ENCODE data around the gene AGAP1.
"Not testable (repeated sequence)": the region's sequence is repeated elsewhere in the genome, so short reads cannot be mapped to it uniquely, and the experiment has no call there.

Gene AGAP1

GRCh38 chr2:236056141-236056540 is 562.3 kb downstream of the AGAP1 start:
- Mint-ChIP-seq H3K27ac (no peak overlapping the region), H3K36me3 (ENCODE audit: low read depth) (no peaks in the 10 kb centered on the region), H3K27me3 (peaks cover 16% of the 10 kb centered on the region), H3K9me3 (peaks cover 6% of the 10 kb centered on the region), H3K4me3 (no peak overlapping the region), H3K4me1 (no peaks in the 10 kb centered on the region)
- ATAC-seq (no peak), DNase-seq (no peak)

- no peak for DNase-seq
- Mint-ChIP-seq H3K4me3 (no peak overlapping the region), H3K9me3 (peaks cover 6% of the 10 kb centered on the region), H3K36me3 (ENCODE audit: low read depth) (no peaks in the 10 kb centered on the region), H3K27me3 (peaks cover 19% of the 10 kb centered on the region), H3K27ac (no peak overlapping the region), H3K4me1 (no peaks in the 10 kb centered on the region)
- ATAC-seq = no peak
These were observed 563.5 kb downstream of the AGAP1 start for GRCh38 chr2:236057375-236057774.

- Mint-ChIP-seq H3K27me3 (peaks cover 9% of the 10 kb centered on the region), H3K4me3 (no peak overlapping the region), H3K4me1 (no peaks in the 10 kb centered on the region), H3K9me3 (peaks cover 6% of the 10 kb centered on the region), H3K27ac (no peak overlapping the region), H3K36me3 (ENCODE audit: low read depth) (no peaks in the 10 kb centered on the region)
- ATAC-seq (no peak), DNase-seq (no peak)
These were observed 567.7 kb downstream of the AGAP1 start for GRCh38 chr2:236061497-236061896.

- ATAC-seq = no peak
- no peak overlapping the region for H3K4me3 Mint-ChIP-seq
- H3K27ac Mint-ChIP-seq = no peak overlapping the region
- H3K9me3 Mint-ChIP-seq = peaks cover 6% of the 10 kb centered on the region
- H3K4me1 Mint-ChIP-seq = no peaks in the 10 kb centered on the region
- H3K36me3 Mint-ChIP-seq (ENCODE audit: low read depth) = no peaks in the 10 kb centered on the region
- DNase-seq = no peak
- peaks cover 9% of the 10 kb centered on the region for H3K27me3 Mint-ChIP-seq
These were observed 568.1 kb downstream of the AGAP1 start for GRCh38 chr2:236061899-236062298.

- H3K27me3 Mint-ChIP-seq; H3K4me1 Mint-ChIP-seq; ATAC-seq; H3K9me3 Mint-ChIP-seq; DNase-seq; H3K27ac Mint-ChIP-seq; H3K4me3 Mint-ChIP-seq; H3K36me3 Mint-ChIP-seq (ENCODE audit: low read depth): not testable (repeated sequence)
These were observed 569.0 kb downstream of the AGAP1 start for GRCh38 chr2:236062806-236063205.

- no peaks in the 10 kb centered on the region for H3K4me1 Mint-ChIP-seq
- H3K36me3 Mint-ChIP-seq (ENCODE audit: low read depth) = no peaks in the 10 kb centered on the region
- DNase-seq (no peak), ATAC-seq (no peak)
- H3K27me3 Mint-ChIP-seq = peaks cover 6% of the 10 kb centered on the region
- no peak overlapping the region for H3K4me3 Mint-ChIP-seq
- no peaks in the 10 kb centered on the region for H3K9me3 Mint-ChIP-seq
- no peak overlapping the region for H3K27ac Mint-ChIP-seq
These were observed 570.2 kb downstream of the AGAP1 start for GRCh38 chr2:236063994-236064393.

GRCh38 chr2:236065314-236066160 is 571.7 kb downstream of the AGAP1 start:
- Mint-ChIP-seq H3K4me3 (no peak overlapping the region), H3K9me3 (no peaks in the 10 kb centered on the region), H3K4me1 (no peaks in the 10 kb centered on the region), H3K27ac (no peak overlapping the region), H3K27me3 (peaks cover 6% of the 10 kb centered on the region), H3K36me3 (ENCODE audit: low read depth) (no peaks in the 10 kb centered on the region)
- DNase-seq (no peak), ATAC-seq (no peak)

- Mint-ChIP-seq H3K36me3 (ENCODE audit: low read depth) (no peaks in the 10 kb centered on the region), H3K27me3 (no peaks in the 10 kb centered on the region), H3K9me3 (no peaks in the 10 kb centered on the region), H3K4me1 (no peaks in the 10 kb centered on the region), H3K4me3 (no peak overlapping the region), H3K27ac (no peak overlapping the region)
- no peak for DNase-seq
- no peak for ATAC-seq
These were observed 576.4 kb downstream of the AGAP1 start for GRCh38 chr2:236070236-236070635.

GRCh38 chr2:236073246-236073645 is 579.4 kb downstream of the AGAP1 start:
- ATAC-seq = no peak
- no peak overlapping the region for H3K27ac Mint-ChIP-seq
- no peaks in the 10 kb centered on the region for H3K4me1 Mint-ChIP-seq
- no peak for DNase-seq
- H3K27me3 Mint-ChIP-seq = no peaks in the 10 kb centered on the region
- no peak overlapping the region for H3K4me3 Mint-ChIP-seq
- H3K36me3 Mint-ChIP-seq (ENCODE audit: low read depth) = no peaks in the 10 kb centered on the region
- H3K9me3 Mint-ChIP-seq = no peaks in the 10 kb centered on the region

GRCh38 chr2:236073867-236074655 is 580.2 kb downstream of the AGAP1 start:
- DNase-seq = no peak
- Mint-ChIP-seq H3K4me3 (no peak overlapping the region), H3K4me1 (no peaks in the 10 kb centered on the region), H3K27me3 (no peaks in the 10 kb centered on the region), H3K27ac (no peak overlapping the region), H3K9me3 (no peaks in the 10 kb centered on the region), H3K36me3 (ENCODE audit: low read depth) (no peaks in the 10 kb centered on the region)
- no peak for ATAC-seq

GRCh38 chr2:236075802-236076201 is 582.0 kb downstream of the AGAP1 start:
- no peaks in the 10 kb centered on the region for H3K9me3 Mint-ChIP-seq
- no peaks in the 10 kb centered on the region for H3K36me3 Mint-ChIP-seq (ENCODE audit: low read depth)
- no peak overlapping the region for H3K27ac Mint-ChIP-seq
- DNase-seq = no peak
- H3K4me3 Mint-ChIP-seq = no peak overlapping the region
- ATAC-seq = no peak
- no peaks in the 10 kb centered on the region for H3K4me1 Mint-ChIP-seq
- no peaks in the 10 kb centered on the region for H3K27me3 Mint-ChIP-seq

- Mint-ChIP-seq H3K9me3 (no peaks in the 10 kb centered on the region), H3K27ac (no peak overlapping the region), H3K36me3 (ENCODE audit: low read depth) (no peaks in the 10 kb centered on the region), H3K27me3 (no peaks in the 10 kb centered on the region), H3K4me1 (no peaks in the 10 kb centered on the region), H3K4me3 (no peak overlapping the region)
- DNase-seq (no peak), ATAC-seq (no peak)
These were observed 584.7 kb downstream of the AGAP1 start for GRCh38 chr2:236078297-236079255.

- no peaks in the 10 kb centered on the region for H3K9me3 Mint-ChIP-seq
- no peaks in the 10 kb centered on the region for H3K27me3 Mint-ChIP-seq
- DNase-seq (no peak), ATAC-seq (no peak)
- H3K36me3 Mint-ChIP-seq (ENCODE audit: low read depth) = no peaks in the 10 kb centered on the region
- no peaks in the 10 kb centered on the region for H3K4me1 Mint-ChIP-seq
- H3K27ac Mint-ChIP-seq = no peak overlapping the region
- H3K4me3 Mint-ChIP-seq = no peak overlapping the region
These were observed 586.6 kb downstream of the AGAP1 start for GRCh38 chr2:236080412-236080811.

- no peaks in the 10 kb centered on the region for H3K9me3 Mint-ChIP-seq
- H3K4me3 Mint-ChIP-seq = no peak overlapping the region
These were observed 587.3 kb downstream of the AGAP1 start for GRCh38 chr2:236081171-236081570.

More at GRCh38 chr2:236081171-236081570, 587.3 kb downstream of the AGAP1 start:
- Mint-ChIP-seq H3K36me3 (ENCODE audit: low read depth) (no peaks in the 10 kb centered on the region), H3K27me3 (no peaks in the 10 kb centered on the region), H3K4me1 (no peaks in the 10 kb centered on the region), H3K27ac (no peak overlapping the region)
- DNase-seq = no peak
- no peak for ATAC-seq
